Psoas muscle (tissue), 8 donors: Measurements from ENCODE around the gene ETNK1. TPM values are rescaled to one million over a fixed set of nuclear protein-coding genes. Genes with fewer than 3 reads are reported as not detected.
"Not testable (repeated sequence)": the region's sequence is repeated elsewhere in the genome, so short reads cannot be mapped to it uniquely, and the experiment has no call there.

ENCODE experiments used
- ATAC-seq, 4 donors: fragments of 200-7000 bp; cut with Tn5 transposase; one replicate each; pipeline ENCODE4 v1.9.1; 2020; ENCODE audit warnings: moderate library complexity in 3 of 4, mild to moderate bottlenecking in 2 of 4
- DNase-seq, 2 donors: peaks; one replicate each; pipeline ENCODE4 v3.0.0-alpha.2; 2020
- H3K27ac ChIP-seq: fragments of 200-600 bp; one replicate; pipeline ENCODE4 v1.8.0; 2022
- H3K27me3 ChIP-seq, 3 donors: fragments of 200-600 bp in 1 of 3; one replicate each; pipeline versions ENCODE4 v1.6.1 to v1.8.0; 2013 to 2022; ENCODE audit warnings: low read length in 2 of 3, mild to moderate bottlenecking in 2 of 3, moderate library complexity in 1 of 3; ENCODE audit not compliant: insufficient read depth in 3 of 3
- H3K36me3 ChIP-seq, 2 donors: fragments of 200-600 bp in 1 of 2; one replicate each; pipeline versions ENCODE4 v1.6.1 to v1.8.0; 2013 to 2022; ENCODE audit warnings: low read depth in 1 of 2, mild to moderate bottlenecking in 1 of 2, moderate library complexity in 1 of 2; ENCODE audit not compliant: insufficient read depth in 1 of 2
- H3K4me1 ChIP-seq: fragments of 200-600 bp; one replicate; pipeline ENCODE4 v1.8.0; 2022
- H3K4me3 ChIP-seq: fragments of 200-600 bp; one replicate; pipeline ENCODE4 v1.8.0; 2022; ENCODE audit warnings: mild to moderate bottlenecking
- H3K9me3 ChIP-seq: fragments of 200-600 bp; one replicate; pipeline ENCODE4 v1.8.0; 2022
- CTCF ChIP-seq: fragments of 200-600 bp; IDR thresholded peaks from one replicate; pipeline ENCODE4 v1.8.0; 2022; ENCODE audit warnings: antibody characterized with exemption
- WGBS, 3 donors: extraction: QIAGEN DNeasy Blood & Tissue Kit; methylation state at CpG; one replicate each; pipeline versions ENCODE4 v1.1.6 to v1.1.7; 2013; 5-methylcytosine and 5-hydroxymethylcytosine counted together
- intact Hi-C, 2 donors: fragments of 100-400 bp; cut with DNase I; formaldehyde crosslinking; loops; one replicate each; pipeline versions ENCODE4 v1.11.0 to v1.14.2; 2022
- polyA plus RNA-seq, 3 donors: library from polyadenylated mRNA; stranded (reverse); fragments of 200-250 nt; gene quantifications; one replicate each; pipeline ENCODE4 v1.2.3, GENCODE V29; 2013
- total RNA-seq, 4 donors: library from RNA; stranded (reverse); fragmentation: NEBNext Ultra II Directional in 2 of 4; extraction: Animal tissue kit (Norgen Biotek cat#: 25700) in 2 of 4; gene quantifications; one replicate each; pipeline versions ENCODE4 v1.2.1 to v1.2.4, GENCODE V29; 2021 to 2023
- donor health status: healthy with polysubstance abuse.
- donor health status: DM: no; HTN: no; CAD: no; lungs with moderate emphysema.
- donor health status: Bipolar disorder and iron deficiency.
- donor health status: healthy.
- donor health status: DM: yes; HTN: yes; CAD: no.
- donor health status: DM: no; HTN: no; CAD: no.
- donor health status: DM: no; HTN: no; CAD: no.
- donor health status: DM: yes; HTN: yes; CAD: no.

Gene ETNK1
- total and polyA plus RNA-seq, 7 donors, result 2.6 to 13.2 (median 8.7) TPM

- Histone ChIP-seq H3K36me3 (no peaks in the 10 kb centered on the region), H3K4me1 (no peaks in the 10 kb centered on the region), H3K27ac (no peak overlapping the region), H3K27me3 (no peaks in the 10 kb centered on the region), H3K9me3 (no peaks in the 10 kb centered on the region), H3K4me3 (no peak overlapping the region)
- TF ChIP-seq CTCF, result no peak
- WGBS, 3 donors, result 95 to 97% (median 96%) methylated on average over 3 of the region's 3 CpGs
- intact Hi-C loops, result no loop called here
- no peak for DNase-seq
- no peak for ATAC-seq
Measured at GRCh38 chr12:22578328-22578727, 46.6 kb upstream of the ETNK1 start.

GRCh38 chr12:22588817-22589216, 36.2 kb upstream of the ETNK1 start:
- H3K4me3 ChIP-seq, result no peak overlapping the region
- 58 to 68% (median 63%) methylated on average over 4 of the region's 4 CpGs for WGBS, 3 donors
- DNase-seq (no peak), ATAC-seq (no peak)
- no peaks in the 10 kb centered on the region for H3K9me3 ChIP-seq
- H3K27ac ChIP-seq, result no peak overlapping the region
- intact Hi-C loops, result no loop called here
- no peaks in the 10 kb centered on the region for H3K27me3 ChIP-seq
- H3K36me3 ChIP-seq, result no peaks in the 10 kb centered on the region
- TF ChIP-seq CTCF, result no peak
- H3K4me1 ChIP-seq, result no peaks in the 10 kb centered on the region

- Histone ChIP-seq H3K4me3 (no peak overlapping the region), H3K27me3 (no peaks in the 10 kb centered on the region), H3K4me1 (no peaks in the 10 kb centered on the region), H3K9me3 (no peaks in the 10 kb centered on the region), H3K27ac (no peak overlapping the region), H3K36me3 (no peaks in the 10 kb centered on the region)
- TF ChIP-seq CTCF, result no peak
- DNase-seq (no peak), ATAC-seq (no peak)
- intact Hi-C loops, result no loop called here
Measured at GRCh38 chr12:22593864-22594263, 31.1 kb upstream of the ETNK1 start.

DNA sequence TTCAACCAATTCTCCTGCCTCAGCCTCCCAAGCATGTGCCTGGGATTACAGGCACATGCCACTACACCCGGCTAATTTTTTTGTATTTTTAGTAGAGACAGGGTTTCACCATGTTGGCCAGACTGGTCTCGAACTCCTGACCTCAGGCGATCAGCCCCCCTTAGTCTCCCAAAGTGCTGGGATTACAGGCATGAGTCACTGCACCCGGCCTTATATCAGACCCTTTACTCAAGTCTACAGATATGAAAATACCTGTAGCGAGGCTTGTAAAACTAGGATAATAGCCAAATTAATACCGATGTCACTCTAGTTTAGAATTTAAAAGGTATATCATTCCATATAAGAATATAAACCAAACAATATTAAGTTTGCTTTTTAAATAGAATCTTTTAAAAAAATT, 27.4 kb upstream of the ETNK1 start:
- H3K9me3 ChIP-seq, H3K27me3 ChIP-seq, H3K27ac ChIP-seq, H3K36me3 ChIP-seq, H3K4me3 ChIP-seq, ATAC-seq, H3K4me1 ChIP-seq, intact Hi-C loops, DNase-seq: not testable (repeated sequence)
- WGBS, 3 donors, result 75 to 79% (median 77%) methylated on average over 6 of the region's 6 CpGs

GRCh38 chr12:22598141-22598762, 26.7 kb upstream of the ETNK1 start:
- WGBS, 3 donors, result 2 to 11% (median 7%) methylated on average over 2 of the region's 2 CpGs
- intact Hi-C loops, result no loop called here
- H3K4me3 ChIP-seq, result no peak overlapping the region

More at GRCh38 chr12:22598141-22598762, 26.7 kb upstream of the ETNK1 start:
- Histone ChIP-seq H3K9me3 (no peaks in the 10 kb centered on the region), H3K27me3 (no peaks in the 10 kb centered on the region), H3K36me3 (no peaks in the 10 kb centered on the region), H3K27ac (no peak overlapping the region), H3K4me1 (no peaks in the 10 kb centered on the region)
- TF ChIP-seq CTCF, result no peak
- ATAC-seq (no peak), DNase-seq (no peak)
